OCI-LY1 (cell line): ENCODE data around the gene PACC1.
A peak's percentile ranks its signal among the peaks of the same experiment; 100 is the strongest.

Experiments
- H2AFZ ChIP-seq: fragments of 200-600 bp; sonication (generic), shearing (Covaris generic); 2 replicates; pipeline ENCODE4 v1.6.0; 2014; ENCODE audit warnings: antibody characterized with exemption, mild to moderate bottlenecking, low read length
- H3F3A ChIP-seq: fragments of 200-600 bp; sonication (generic), shearing (Covaris generic); 2 replicates; pipeline ENCODE4 v1.6.0; 2014; ENCODE audit warnings: mild to moderate bottlenecking, antibody characterized with exemption, low read length, moderate library complexity; ENCODE audit not compliant: insufficient read depth
- H3K27ac ChIP-seq: fragments of 200-600 bp; sonication (generic); 2 replicates; pipeline ENCODE4 v1.5.1; 2014; ENCODE audit warnings: low read length, mixed run types, mild to moderate bottlenecking, low read depth; ENCODE audit not compliant: poor library complexity, severe bottlenecking
- H3K27me3 ChIP-seq: fragments of 200-600 bp; sonication (generic); 2 replicates; pipeline ENCODE4 v1.6.0; 2014; ENCODE audit warnings: antibody characterized with exemption, mild to moderate bottlenecking, low read length, moderate library complexity; ENCODE audit not compliant: insufficient read depth
- H3K36me3 ChIP-seq: fragments of 200-600 bp; sonication (generic); 2 replicates; pipeline ENCODE4 v1.6.1; 2014; ENCODE audit warnings: mild to moderate bottlenecking, antibody characterized with exemption, low read length, moderate library complexity, mixed read lengths; ENCODE audit not compliant: insufficient read depth
- H3K4me1 ChIP-seq: fragments of 200-600 bp; sonication (generic); 2 replicates; pipeline ENCODE4 v1.5.1; 2014; ENCODE audit warnings: mild to moderate bottlenecking, low read length, moderate library complexity; ENCODE audit not compliant: insufficient read depth, severe bottlenecking
- H3K4me2 ChIP-seq: fragments of 200-600 bp; sonication (generic), shearing (Covaris generic); 2 replicates; pipeline ENCODE4 v1.6.1; 2014; ENCODE audit warnings: low read length
- H3K4me3 ChIP-seq: fragments of 200-600 bp; sonication (generic); 2 replicates; pipeline ENCODE4 v1.5.1; 2014; ENCODE audit warnings: low read length, low read depth, mild to moderate bottlenecking, mixed read lengths; ENCODE audit not compliant: poor library complexity, severe bottlenecking
- H3K79me2 ChIP-seq: fragments of 200-600 bp; shearing (Covaris generic); 2 replicates; pipeline ENCODE4 v1.6.1; 2016; ENCODE audit warnings: mixed run types, low read length, mixed read lengths; ENCODE audit not compliant: insufficient read depth
- H3K9ac ChIP-seq: fragments of 200-600 bp; sonication (generic), shearing (Covaris generic); 2 replicates; pipeline ENCODE4 v1.6.1; 2014; ENCODE audit warnings: mild to moderate bottlenecking, low read length, mixed read lengths
- H3K9me2 ChIP-seq: fragments of 200-600 bp; sonication (generic), shearing (Covaris generic); 2 replicates; pipeline ENCODE4 v1.6.1; 2014; ENCODE audit warnings: low read depth, mild to moderate bottlenecking, low read length, mixed read lengths
- H3K9me3 ChIP-seq: fragments of 200-600 bp; shearing (Covaris generic); 2 replicates; pipeline ENCODE4 v1.6.1; 2014; ENCODE audit warnings: low read length, mixed read lengths
- H4K20me1 ChIP-seq: fragments of 200-600 bp; sonication (generic), shearing (Covaris generic); 2 replicates; pipeline ENCODE4 v1.6.0; 2016; ENCODE audit warnings: mild to moderate bottlenecking, low read length; ENCODE audit not compliant: insufficient read depth
- CTCF ChIP-seq: fragments of 200-600 bp; sonication (generic), shearing (Covaris generic); IDR thresholded peaks from 2 replicates; pipeline ENCODE4 v1.5.1; 2017; ENCODE audit warnings: mild to moderate bottlenecking, antibody characterized with exemption, low read length, moderate library complexity, mixed read lengths
- EZH2 ChIP-seq: fragments of 200-600 bp; sonication (generic), shearing (Covaris generic); IDR thresholded peaks from 2 replicates; pipeline ENCODE4 v1.8.0; 2017; ENCODE audit warnings: borderline replicate concordance, mixed run types, mild to moderate bottlenecking, antibody characterized with exemption, low read length, moderate library complexity, mixed read lengths

The PACC1 gene

GRCh38 chr1:212415107-212415841 is 588 bp upstream of the PACC1 start:
- Histone ChIP-seq H3K4me1 (peaks cover 32% of the 10 kb centered on the region), H3K79me2 (no peaks in the 10 kb centered on the region), H3K4me2 (peak overlapping the region; percentile 93), H3K9ac (peak overlapping the region; percentile 44), H3F3A (no peaks in the 10 kb centered on the region), H2AFZ (peak overlapping the region; percentile 30), H3K4me3 (peak overlapping the region; percentile 79), H3K27me3 (no peaks in the 10 kb centered on the region), H3K36me3 (peaks cover 8% of the 10 kb centered on the region), H4K20me1 (no peaks in the 10 kb centered on the region), H3K9me2 (no peaks in the 10 kb centered on the region), H3K27ac (peak overlapping the region; percentile 40), H3K9me3 (no peaks in the 10 kb centered on the region)
- TF ChIP-seq EZH2: no peak
- TF ChIP-seq CTCF: no peak

GRCh38 chr1:212413902-212414327 is 771 bp downstream of the PACC1 start:
- Histone ChIP-seq H3K9me3 (no peaks in the 10 kb centered on the region), H3K36me3 (peaks cover 22% of the 10 kb centered on the region), H3K4me1 (peaks cover 32% of the 10 kb centered on the region), H3K4me2 (peak overlapping the region; percentile 93), H3F3A (no peaks in the 10 kb centered on the region), H3K27ac (no peak overlapping the region), H2AFZ (no peak overlapping the region), H3K9me2 (no peaks in the 10 kb centered on the region), H3K79me2 (no peaks in the 10 kb centered on the region), H3K9ac (peak overlapping the region; percentile 80), H4K20me1 (no peaks in the 10 kb centered on the region), H3K4me3 (peak overlapping the region; percentile 79), H3K27me3 (no peaks in the 10 kb centered on the region)
- no peak for TF ChIP-seq CTCF
- TF ChIP-seq EZH2: no peak

- no peaks in the 10 kb centered on the region for H3K9me2 ChIP-seq
- TF ChIP-seq CTCF (no peak), EZH2 (no peak)
- H3K79me2 ChIP-seq: no peaks in the 10 kb centered on the region
- H4K20me1 ChIP-seq: no peaks in the 10 kb centered on the region
- no peaks in the 10 kb centered on the region for H3K27me3 ChIP-seq
- H2AFZ ChIP-seq: no peak overlapping the region
- H3K36me3 ChIP-seq: peaks cover 35% of the 10 kb centered on the region
- no peak overlapping the region for H3K27ac ChIP-seq
- no peaks in the 10 kb centered on the region for H3K9me3 ChIP-seq
- no peaks in the 10 kb centered on the region for H3F3A ChIP-seq
- no peak overlapping the region for H3K9ac ChIP-seq
- H3K4me3 ChIP-seq: no peak overlapping the region
- peaks cover 32% of the 10 kb centered on the region for H3K4me1 ChIP-seq
- no peak overlapping the region for H3K4me2 ChIP-seq
These were observed 2.3 kb downstream of the PACC1 start for GRCh38 chr1:212412374-212412773.
